Naive thymus-derived CD4-positive, alpha-beta T cell (primary cell): Measurements from ENCODE around the gene RAB33A. TPM values are rescaled to one million over a fixed set of nuclear protein-coding genes. Genes with fewer than 3 reads are reported as not detected.

Source experiments
- ATAC-seq: fragments of 150-1000 bp; cut with Tn5 transposase; 2 replicates; pipeline ENCODE4 v1.10.0; 2021; ENCODE audit warnings: mild to moderate bottlenecking, moderate library complexity
- CTCF ChIA-PET: fragments of 350-600 bp; sonication (Branson Sonifier 250); formaldehyde crosslinking; loops from one replicate; lab custom pipeline; 2021; ENCODE audit warnings: antibody characterized with exemption; lab: Charles Lee
- POLR2A ChIA-PET: fragments of 350-600 bp; sonication (Branson Sonifier 250); formaldehyde crosslinking; loops from one replicate; lab custom pipeline; 2021; ENCODE audit warnings: antibody characterized with exemption, inconsistent platforms; lab: Charles Lee
- DNase-seq, 9 donors: peaks; one replicate each; pipeline versions ENCODE4 v3.0.0 to v3.0.0-alpha.2; 2020 to 2022; ENCODE audit warnings: mixed read lengths in 1 of 9
- H3K27ac ChIP-seq: one replicate; pipeline ENCODE4 v1.7.0; 2013; ENCODE audit warnings: mild to moderate bottlenecking, low read depth, low read length, moderate library complexity
- H3K27me3 ChIP-seq, 2 donors: one replicate each; pipeline ENCODE4 v1.7.0; 2013; ENCODE audit warnings: low read length in 2 of 2, mild to moderate bottlenecking in 2 of 2, moderate library complexity in 2 of 2; ENCODE audit not compliant: control insufficient read depth in 2 of 2, insufficient read depth in 2 of 2
- H3K36me3 ChIP-seq, 3 experiments: 1 replicate in 2 of 3; 2 replicates in 1 of 3; pipeline ENCODE4 v1.7.0; 2013; ENCODE audit warnings: low read length in 3 of 3, mild to moderate bottlenecking in 3 of 3, moderate library complexity in 1 of 3; ENCODE audit not compliant: insufficient read depth in 3 of 3, control insufficient read depth in 2 of 3
- H3K4me1 ChIP-seq, 2 donors: one replicate each; pipeline ENCODE4 v1.7.0; 2013; ENCODE audit warnings: low read length in 2 of 2, mild to moderate bottlenecking in 2 of 2, moderate library complexity in 1 of 2; ENCODE audit not compliant: control insufficient read depth in 2 of 2, insufficient read depth in 2 of 2
- H3K4me3 ChIP-seq: 2 replicates; pipeline ENCODE4 v1.7.0; 2013; ENCODE audit warnings: mild to moderate bottlenecking, low read length
- H3K9me3 ChIP-seq, 3 experiments: 1 replicate in 2 of 3; 2 replicates in 1 of 3; pipeline ENCODE4 v1.7.0; 2013; ENCODE audit warnings: low read length in 3 of 3; ENCODE audit not compliant: control insufficient read depth in 2 of 3
- H3K27ac Mint-ChIP-seq, 9 donors: one replicate each; pipeline ENCODE4 v1.8.0; 2020 to 2022; ENCODE audit warnings: mixed read lengths in 9 of 9, mild to moderate bottlenecking in 8 of 9, moderate library complexity in 5 of 9, inconsistent platforms in 2 of 9
- H3K27me3 Mint-ChIP-seq, 5 donors: one replicate each; pipeline ENCODE4 v1.8.0; 2021 to 2022; ENCODE audit warnings: mixed read lengths in 5 of 5, mild to moderate bottlenecking in 1 of 5
- H3K36me3 Mint-ChIP-seq, 5 donors: one replicate each; pipeline ENCODE4 v1.8.0; 2020 to 2022; ENCODE audit warnings: mixed read lengths in 5 of 5, mild to moderate bottlenecking in 3 of 5, inconsistent platforms in 1 of 5
- H3K4me1 Mint-ChIP-seq, 7 donors: one replicate each; pipeline ENCODE4 v1.8.0; 2020 to 2022; ENCODE audit warnings: mixed read lengths in 7 of 7, mild to moderate bottlenecking in 3 of 7, inconsistent platforms in 1 of 7
- H3K4me3 Mint-ChIP-seq, 10 donors: one replicate each; pipeline ENCODE4 v1.8.0; 2020 to 2022; ENCODE audit warnings: mild to moderate bottlenecking in 10 of 10, mixed read lengths in 10 of 10, moderate library complexity in 6 of 10, inconsistent platforms in 2 of 10
- H3K9me3 Mint-ChIP-seq, 11 donors: one replicate each; pipeline ENCODE4 v1.8.0; 2020 to 2022; ENCODE audit warnings: mixed read lengths in 11 of 11, mild to moderate bottlenecking in 4 of 11, inconsistent platforms in 1 of 11, moderate library complexity in 1 of 11
- intact Hi-C, 2 donors: fragments of 100-400 bp; cut with micrococcal nuclease; formaldehyde crosslinking; loops; one replicate each; pipeline ENCODE4 v1.15.1; 2023
- polyA plus RNA-seq, 2 donors: library from polyadenylated mRNA; unstranded; fragments of 300-500 nt; fragmentation: Illumina TruSeq; gene quantifications; one replicate each; pipeline ENCODE4 v1.2.3, GENCODE V29; 2021
- total RNA-seq, 6 experiments: library from RNA in 5 of 6; stranded (reverse) in 5 of 6; gene quantifications; 1 replicate in 5 of 6; 2 replicates in 1 of 6; pipeline ENCODE4 v1.2.3 and lab custom pipeline; 2021 to 2026

RAB33A gene
- total and polyA plus RNA-seq, 7 experiments from 2014 or later, result 2.9 to 25.6 (median 11.9) TPM

GRCh38 chrX:130167040-130167439 lies 4.7 kb upstream of the RAB33A start:
- Mint-ChIP-seq H3K4me1 (peaks cover 4 to 39% (median 30%) of the 10 kb centered on the region in 7 donors), H3K27ac (peak overlapping the region in 7 of 9 donors; percentile 91 to 96 (median 94)), H3K27me3 (no peaks in the 10 kb centered on the region), H3K4me3 (peak overlapping the region in 9 of 10 donors; percentile 84 to 98 (median 91)), H3K9me3 (peaks cover 0 to under 1% (median 0%) of the 10 kb centered on the region in 11 donors), H3K36me3 (no peaks in the 10 kb centered on the region)
- Histone ChIP-seq H3K36me3 (peaks cover 0 to 6% (median 0%) of the 10 kb centered on the region in 3 experiments), H3K27ac (peak overlapping the region; percentile 78), H3K9me3 (no peaks in the 10 kb centered on the region), H3K4me1 (peaks cover 8 to 10% of the 10 kb centered on the region in 2 donors), H3K4me3 (peak overlapping the region; percentile 87), H3K27me3 (no peaks in the 10 kb centered on the region)
- intact Hi-C loops, result loop anchor here (2.0 to 5.0 kb wide), 4 partner anchors 16 to 735 kb away; partner anchors contain the start of genes ENOX2 (in 1 of the 2), ZDHHC9 (in 1 of the 2) and ZNF280C (in 1 of the 2)
- POLR2A ChIA-PET, result interaction anchor here (0.5 to 1.6 kb wide), 2 partner anchors 9 to 10 kb away, joined by 4 to 9 read pairs; no protein-coding TSS in a partner anchor
- DNase-seq, result no peak
- no peak for ATAC-seq
- CTCF ChIA-PET, result no interaction called here

DNA sequence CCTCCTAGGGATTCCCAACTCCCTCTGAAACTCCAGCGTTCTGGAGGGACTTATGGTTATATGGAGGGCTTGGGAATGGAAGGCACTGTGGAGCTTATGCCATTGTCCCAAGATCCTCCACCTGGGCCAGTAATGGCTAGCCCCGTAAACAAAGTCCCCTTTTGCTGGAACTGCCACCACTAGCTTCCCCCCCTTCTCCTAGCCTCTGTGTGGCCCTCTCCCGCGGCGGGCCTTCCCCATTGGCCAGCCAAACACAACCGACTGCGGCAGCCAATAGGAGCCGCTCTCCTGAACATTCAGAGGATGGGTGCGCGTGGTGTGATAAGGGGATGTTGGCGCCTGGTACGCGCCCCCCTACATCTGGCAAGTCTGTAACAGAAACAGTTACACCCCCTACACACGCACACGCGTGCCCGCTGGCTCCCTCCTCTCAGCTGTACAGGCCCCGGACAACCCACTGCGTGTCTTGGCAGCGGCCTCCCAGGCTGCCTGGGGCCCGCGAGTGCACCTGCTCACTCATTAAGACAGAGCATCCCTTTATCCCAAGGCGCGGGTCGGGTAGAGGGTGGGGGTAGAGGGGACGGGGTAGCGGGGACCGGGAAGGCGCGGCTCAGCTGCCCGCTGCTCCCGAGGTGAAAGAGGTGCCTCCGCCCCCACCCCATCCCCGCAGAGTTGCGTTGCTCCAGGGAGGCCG lies 863 bp upstream of the RAB33A start:
- CTCF ChIA-PET, result interaction anchor here (0.9 kb wide), 2 partner anchors 40 to 91 kb away, joined by 3 to 4 read pairs; no protein-coding TSS in a partner anchor
- H3K36me3 ChIP-seq, result peaks cover 0 to 9% (median 0%) of the 10 kb centered on the region in 3 experiments
- no peaks in the 10 kb centered on the region for H3K27me3 Mint-ChIP-seq
- H3K36me3 Mint-ChIP-seq, result peaks cover 0 to 5% (median 0%) of the 10 kb centered on the region in 5 donors
- peaks cover 0 to 2% (median 0%) of the 10 kb centered on the region in 11 donors for H3K9me3 Mint-ChIP-seq
- peak overlapping the region in 8 of 9 donors; percentile 65 to 94 (median 86) for H3K27ac Mint-ChIP-seq
- H3K4me3 Mint-ChIP-seq, result peak overlapping the region; percentile 85 to 96 (median 92)
- H3K27ac ChIP-seq, result peak overlapping the region; percentile 74
- H3K9me3 ChIP-seq, result no peaks in the 10 kb centered on the region
- POLR2A ChIA-PET, result interaction anchor here (0.8 to 2.1 kb wide), 8 partner anchors 10 to 169 kb away, joined by 3 to 10 read pairs (median 4); partner anchors contain the start of gene SLC25A14
- ATAC-seq, result peak; percentile 80
- peak overlapping the region; percentile 82 for H3K4me3 ChIP-seq
- intact Hi-C loops, result loop anchor here (1.0 to 5.0 kb wide), 6 partner anchors 49 to 394 kb away; partner anchors contain the start of genes BCORL1 (in 1 of the 2) and SASH3 (in 1 of the 2)
- peak; percentile 33 to 76 (median 57) for DNase-seq
- H3K4me1 Mint-ChIP-seq, result peaks cover 0 to 39% (median 33%) of the 10 kb centered on the region in 7 donors
- no peaks in the 10 kb centered on the region for H3K27me3 ChIP-seq
- peaks cover 19 to 26% of the 10 kb centered on the region in 2 donors for H3K4me1 ChIP-seq

DNA sequence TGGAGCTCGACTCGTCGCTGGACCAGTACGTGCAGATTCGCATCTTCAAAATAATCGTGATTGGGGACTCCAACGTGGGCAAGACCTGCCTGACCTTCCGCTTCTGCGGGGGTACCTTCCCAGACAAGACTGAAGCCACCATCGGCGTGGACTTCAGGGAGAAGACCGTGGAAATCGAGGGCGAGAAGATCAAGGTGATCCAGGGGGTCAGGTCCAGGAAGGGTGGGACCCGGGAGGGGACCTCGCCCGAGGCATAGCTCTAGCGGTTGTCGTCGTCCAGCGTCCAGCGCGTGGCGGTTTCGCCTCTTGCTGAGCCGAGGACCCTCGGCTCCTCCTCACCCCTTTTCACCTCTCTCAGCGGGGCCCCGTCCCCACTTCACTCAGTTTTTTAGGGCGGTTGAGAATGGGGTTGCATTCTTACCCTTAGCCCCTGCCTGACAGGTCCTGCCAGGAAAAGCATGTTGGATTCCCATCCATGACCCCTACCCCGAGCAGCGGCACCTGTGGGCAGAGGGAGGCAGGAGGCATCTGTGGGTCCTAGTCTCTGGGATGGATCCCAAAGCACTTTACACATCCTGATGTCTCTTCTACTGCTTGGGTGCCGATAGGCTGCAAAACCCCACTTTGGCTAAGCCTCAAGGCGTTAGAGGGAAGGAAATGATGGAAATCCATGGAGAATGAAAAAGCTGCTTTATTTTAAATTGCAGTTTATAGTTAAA lies 524 bp downstream of the RAB33A start:
- DNase-seq, result peak in 1 of 9 donors; percentile 2
- ChIA-PET POLR2A (interaction anchor here (1.1 to 2.1 kb wide), 4 partner anchors 12 to 85 kb away, joined by 3 to 10 read pairs (median 5); no protein-coding TSS in a partner anchor), CTCF (interaction anchor here (0.6 to 1.1 kb wide), 2 partner anchors 61 to 64 kb away, joined by 3 read pairs; no protein-coding TSS in a partner anchor)
- peaks cover 0 to 3% (median 0%) of the 10 kb centered on the region in 11 donors for H3K9me3 Mint-ChIP-seq
- H3K27me3 Mint-ChIP-seq, result no peaks in the 10 kb centered on the region
- Histone ChIP-seq H3K4me3 (peak overlapping the region; percentile 82), H3K36me3 (peaks cover 0 to 14% (median 0%) of the 10 kb centered on the region in 3 experiments), H3K27ac (peak overlapping the region; percentile 74), H3K4me1 (peaks cover 12 to 26% of the 10 kb centered on the region in 2 donors), H3K27me3 (no peaks in the 10 kb centered on the region), H3K9me3 (no peaks in the 10 kb centered on the region)
- ATAC-seq, result no peak
- H3K4me3 Mint-ChIP-seq, result peak overlapping the region; percentile 85 to 96 (median 92)
- intact Hi-C loops, result loop anchor here in 1 of 2 donors (2.0 to 5.0 kb wide), 5 partner anchors 50 to 395 kb away; partner anchors contain the start of genes BCORL1, SASH3 and ZNF280C
- peaks cover 0 to 6% (median 0%) of the 10 kb centered on the region in 5 donors for H3K36me3 Mint-ChIP-seq
- H3K27ac Mint-ChIP-seq, result peak overlapping the region; percentile 86 to 94 (median 88)
- peaks cover 0 to 42% (median 35%) of the 10 kb centered on the region in 7 donors for H3K4me1 Mint-ChIP-seq

GRCh38 chrX:130173190-130173895 lies 1.6 kb downstream of the RAB33A start:
- peak in 2 of 9 donors; percentile 16 to 35 for DNase-seq
- intact Hi-C loops, result loop anchor here (1.0 to 5.0 kb wide), 8 partner anchors 8 to 396 kb away; partner anchors contain the start of genes AIFM1 (in 1 of the 2), BCORL1 (in 1 of the 2), SASH3 (in 1 of the 2) and ZNF280C (in 1 of the 2)
- Mint-ChIP-seq H3K4me1 (peaks cover 8 to 52% (median 45%) of the 10 kb centered on the region in 7 donors), H3K4me3 (peak overlapping the region; percentile 85 to 96 (median 92)), H3K36me3 (peaks cover 0 to 13% (median 4%) of the 10 kb centered on the region in 5 donors), H3K27me3 (no peaks in the 10 kb centered on the region), H3K9me3 (peaks cover 0 to 3% (median 0%) of the 10 kb centered on the region in 11 donors), H3K27ac (peak overlapping the region; percentile 86 to 94 (median 88))
- Histone ChIP-seq H3K4me3 (peak overlapping the region; percentile 82), H3K9me3 (no peaks in the 10 kb centered on the region), H3K27me3 (no peaks in the 10 kb centered on the region), H3K36me3 (peaks cover 0 to 14% (median 0%) of the 10 kb centered on the region in 3 experiments), H3K4me1 (peaks cover 12 to 26% of the 10 kb centered on the region in 2 donors), H3K27ac (peak overlapping the region; percentile 74)
- POLR2A ChIA-PET, result interaction anchor here (0.7 to 1.9 kb wide), 3 partner anchors 8 to 91 kb away, joined by 3 to 4 read pairs (median 3); partner anchors contain the start of gene AIFM1
- peak; percentile 31 for ATAC-seq
- CTCF ChIA-PET, result no interaction called here

GRCh38 chrX:130174045-130174704 lies 2.4 kb downstream of the RAB33A start:
- ATAC-seq (no peak), DNase-seq (no peak)
- Mint-ChIP-seq H3K27ac (peak overlapping the region; percentile 86 to 94 (median 88)), H3K9me3 (peaks cover 0 to 3% (median 0%) of the 10 kb centered on the region in 11 donors), H3K27me3 (no peaks in the 10 kb centered on the region), H3K4me1 (peaks cover 8 to 52% (median 48%) of the 10 kb centered on the region in 7 donors), H3K4me3 (peak overlapping the region; percentile 85 to 96 (median 92)), H3K36me3 (peaks cover 0 to 14% (median 4%) of the 10 kb centered on the region in 5 donors)
- Histone ChIP-seq H3K4me1 (peaks cover 12 to 26% of the 10 kb centered on the region in 2 donors), H3K4me3 (peak overlapping the region; percentile 82), H3K36me3 (peaks cover 0 to 14% (median 0%) of the 10 kb centered on the region in 3 experiments), H3K27me3 (no peaks in the 10 kb centered on the region), H3K27ac (peak overlapping the region; percentile 74), H3K9me3 (no peaks in the 10 kb centered on the region)
- ChIA-PET CTCF (no interaction called here), POLR2A (interaction anchor here (0.6 to 1.9 kb wide), 5 partner anchors 9 to 90 kb away, joined by 3 to 8 read pairs (median 4); partner anchors contain the start of gene AIFM1)
- intact Hi-C loops, result loop anchor here in 1 of 2 donors (5.0 kb wide), 3 partner anchors 52 to 397 kb away; partner anchors contain the start of gene SASH3
